ENCODE measurements around the gene METRNL. TPM values are rescaled to one million over a fixed set of nuclear protein-coding genes. Genes with fewer than 3 reads are reported as not detected.

The METRNL gene
- total and polyA plus RNA-seq, 8 donors, result 12.7 to 61.8 (median 19.2) TPM

- ATAC-seq, result no peak
Observed at GRCh38 chr17:83127431-83128160, 48.2 kb downstream of the METRNL start.

GRCh38 chr17:83128306-83129240 lies 49.2 kb downstream of the METRNL start:
- no peak for TF ChIP-seq CTCF (IDR thresholded peaks at IDR 0.05)
- H3K9me3 ChIP-seq, result no peaks in the 10 kb centered on the region
- ATAC-seq (no peak), DNase-seq (peak in 1 of 4 donors; percentile 68)
- H3K27me3 ChIP-seq, result peaks cover 0 to 28% of the 10 kb centered on the region in 2 donors
- H3K36me3 ChIP-seq, result no peaks in the 10 kb centered on the region
- no peak overlapping the region for H3K4me3 ChIP-seq
- no peak overlapping the region for H3K27ac ChIP-seq
- peaks cover 0 to 14% of the 10 kb centered on the region in 2 donors for H3K4me1 ChIP-seq
- intact Hi-C loops (cut with DNase I), result no loop called here

More at GRCh38 chr17:83127431-83128160, 48.2 kb downstream of the METRNL start:
- no peak overlapping the region for H3K4me3 ChIP-seq
- no peaks in the 10 kb centered on the region for H3K36me3 ChIP-seq
- intact Hi-C loops (cut with DNase I), result no loop called here
- peaks cover 0 to 37% of the 10 kb centered on the region in 2 donors for H3K27me3 ChIP-seq
- H3K9me3 ChIP-seq, result no peaks in the 10 kb centered on the region
- no peak overlapping the region for H3K27ac ChIP-seq
- DNase-seq, result peak in 1 of 4 donors; percentile 64
- H3K4me1 ChIP-seq, result peaks cover 0 to 14% of the 10 kb centered on the region in 2 donors
- no peak for TF ChIP-seq CTCF (IDR thresholded peaks at IDR 0.05)

GRCh38 chr17:83129676-83130075 lies 50.3 kb downstream of the METRNL start:
- H3K36me3 ChIP-seq, result no peaks in the 10 kb centered on the region
- no peak for ATAC-seq

GRCh38 chr17:83131401-83132011 lies 52.1 kb downstream of the METRNL start:
- intact Hi-C loops (cut with DNase I), result no loop called here
- no peak for ATAC-seq
- Histone ChIP-seq H3K27me3 (peaks cover 0 to 14% of the 10 kb centered on the region in 2 donors), H3K4me3 (no peak overlapping the region), H3K9me3 (no peaks in the 10 kb centered on the region), H3K4me1 (no peaks in the 10 kb centered on the region), H3K27ac (no peak overlapping the region), H3K36me3 (no peaks in the 10 kb centered on the region)
- peak in 1 of 4 donors; percentile 37 for DNase-seq
- no peak for TF ChIP-seq CTCF (IDR thresholded peaks at IDR 0.05)

More at GRCh38 chr17:83129676-83130075, 50.3 kb downstream of the METRNL start:
- Histone ChIP-seq H3K9me3 (no peaks in the 10 kb centered on the region), H3K4me3 (no peak overlapping the region), H3K27me3 (peaks cover 0 to 19% of the 10 kb centered on the region in 2 donors), H3K4me1 (peaks cover 0 to 14% of the 10 kb centered on the region in 2 donors), H3K27ac (no peak overlapping the region)
- intact Hi-C loops (cut with DNase I), result no loop called here
- no peak for TF ChIP-seq CTCF (IDR thresholded peaks at IDR 0.05)
- DNase-seq, result peak in 1 of 4 donors; percentile 57
